ENCODE results near the gene EIF6.

The EIF6 gene

DNA sequence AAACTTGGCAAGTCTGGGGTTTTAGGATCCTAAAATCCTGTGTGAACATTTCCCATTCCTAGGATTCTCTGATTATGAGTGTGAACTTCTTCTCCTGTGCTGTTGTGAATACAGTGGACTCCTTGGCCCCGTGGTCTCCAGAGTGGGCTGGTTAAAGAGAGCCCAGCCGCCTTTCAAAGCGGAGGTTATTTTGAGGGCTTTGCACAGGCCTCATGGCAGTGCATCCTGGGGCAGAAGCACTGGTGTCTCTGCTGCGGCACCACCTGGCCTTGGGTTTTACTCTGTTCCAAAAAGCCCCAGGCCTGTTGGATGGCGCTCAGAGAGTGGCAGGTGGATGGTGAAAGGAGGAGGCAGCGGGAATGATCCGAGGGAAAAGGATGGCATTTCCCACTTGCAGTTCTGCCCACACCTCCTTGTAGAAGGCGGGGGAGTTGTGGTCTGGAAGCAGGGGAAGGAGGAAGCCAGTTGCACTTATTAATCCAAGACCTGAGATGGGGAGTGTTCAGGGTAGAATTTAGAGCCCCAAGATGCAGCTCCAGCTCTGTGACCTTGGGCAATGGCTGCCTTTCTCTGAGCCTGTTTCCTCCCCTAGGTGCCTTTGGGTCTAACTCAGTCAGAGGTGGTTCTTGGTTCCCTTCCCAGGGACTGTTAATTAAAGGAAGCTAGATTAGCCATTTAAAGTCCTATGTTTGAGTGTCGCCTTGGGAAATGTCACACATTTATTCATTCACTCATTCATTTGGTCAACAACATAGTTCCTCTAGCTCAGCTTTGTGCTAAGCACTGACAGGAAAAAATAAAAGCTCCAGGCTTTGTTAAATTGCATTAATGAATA is 35.7 kb downstream of the EIF6 start:
- H3K4me3 ChIP-seq (ENCODE audit: insufficient read length, low read depth), result no peak overlapping the region
- TF ChIP-seq YY1 (IDR thresholded peaks at IDR 0.05; ENCODE audit: insufficient read depth, insufficient read length) (no peak), ZNF274 (IDR thresholded peaks at IDR 0.05; ENCODE audit: low read depth, low read length) (no peak), SUZ12 (IDR thresholded peaks at IDR 0.05; ENCODE audit: extremely low read depth, insufficient read depth, insufficient read length) (no peak)
- no peaks in the 10 kb centered on the region for H3K4me1 ChIP-seq (ENCODE audit: insufficient read depth, insufficient read length)
- H3K9ac ChIP-seq (ENCODE audit: insufficient read length, low read depth), result no peak overlapping the region
- H3K27me3 ChIP-seq (ENCODE audit: insufficient read depth, insufficient read length), result no peaks in the 10 kb centered on the region
- no peak for DNase-seq (ENCODE audit: low read depth, low spot score)
- H3K9me3 ChIP-seq (ENCODE audit: insufficient read depth, low read length), result no peaks in the 10 kb centered on the region
- H3K36me3 ChIP-seq (ENCODE audit: insufficient read depth, insufficient read length, low read length), result no peaks in the 10 kb centered on the region

DNA sequence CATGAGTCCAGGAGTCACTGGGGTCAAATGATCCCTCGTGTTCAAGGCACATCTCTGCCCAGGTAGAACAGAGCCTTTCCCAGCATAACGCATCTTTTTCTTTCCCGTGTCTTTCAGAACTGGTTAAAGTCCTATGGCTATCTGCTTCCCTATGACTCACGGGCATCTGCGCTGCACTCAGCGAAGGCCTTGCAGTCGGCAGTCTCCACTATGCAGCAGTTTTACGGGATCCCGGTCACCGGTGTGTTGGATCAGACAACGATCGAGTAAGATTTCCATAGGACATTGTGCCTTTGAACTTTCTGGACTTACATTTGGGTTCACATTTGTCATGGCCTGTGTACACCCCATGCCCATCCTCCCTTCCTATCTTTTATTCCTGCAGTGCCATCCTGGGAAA is 37.8 kb downstream of the EIF6 start:
- Histone ChIP-seq H3K27me3 (ENCODE audit: insufficient read depth, insufficient read length) (no peaks in the 10 kb centered on the region), H3K9me3 (ENCODE audit: insufficient read depth, low read length) (no peaks in the 10 kb centered on the region), H3K4me3 (ENCODE audit: insufficient read length, low read depth) (no peak overlapping the region), H3K4me1 (ENCODE audit: insufficient read depth, insufficient read length) (no peaks in the 10 kb centered on the region), H3K9ac (ENCODE audit: insufficient read length, low read depth) (no peak overlapping the region), H3K36me3 (ENCODE audit: insufficient read depth, insufficient read length, low read length) (no peaks in the 10 kb centered on the region)
- no peak for TF ChIP-seq SUZ12 (IDR thresholded peaks at IDR 0.05; ENCODE audit: extremely low read depth, insufficient read depth, insufficient read length)
- no peak for TF ChIP-seq YY1 (IDR thresholded peaks at IDR 0.05; ENCODE audit: insufficient read depth, insufficient read length)
- no peak for TF ChIP-seq ZNF274 (IDR thresholded peaks at IDR 0.05; ENCODE audit: low read depth, low read length)
- DNase-seq (ENCODE audit: low read depth, low spot score), result no peak

DNA sequence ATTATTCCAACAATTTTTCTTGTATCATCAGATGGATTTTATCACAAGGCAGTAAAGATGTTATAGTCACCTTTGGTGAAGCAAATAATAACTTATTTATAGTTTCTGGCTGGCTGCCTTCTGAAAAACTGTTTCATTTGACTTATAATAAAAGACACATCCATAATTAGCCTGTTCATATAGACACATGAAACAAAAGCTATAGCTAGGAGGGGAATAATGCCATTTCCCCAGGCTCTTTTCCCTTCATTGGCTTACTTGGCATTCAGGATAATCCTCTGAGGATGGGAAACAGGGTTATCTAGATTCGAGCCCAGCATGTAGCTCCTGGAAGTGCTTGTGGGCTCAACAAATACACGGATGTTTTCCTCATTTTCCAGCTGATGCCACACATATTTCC is 40.6 kb downstream of the EIF6 start:
- no peaks in the 10 kb centered on the region for H3K9me3 ChIP-seq (ENCODE audit: insufficient read depth, low read length)
- no peak overlapping the region for H3K4me3 ChIP-seq (ENCODE audit: insufficient read length, low read depth)
- TF ChIP-seq YY1 (IDR thresholded peaks at IDR 0.05; ENCODE audit: insufficient read depth, insufficient read length), result no peak
- no peak for TF ChIP-seq ZNF274 (IDR thresholded peaks at IDR 0.05; ENCODE audit: low read depth, low read length)
- no peak for TF ChIP-seq SUZ12 (IDR thresholded peaks at IDR 0.05; ENCODE audit: extremely low read depth, insufficient read depth, insufficient read length)
- peaks cover 11% of the 10 kb centered on the region for H3K4me1 ChIP-seq (ENCODE audit: insufficient read depth, insufficient read length)
- no peak for DNase-seq (ENCODE audit: low read depth, low spot score)
- no peaks in the 10 kb centered on the region for H3K27me3 ChIP-seq (ENCODE audit: insufficient read depth, insufficient read length)
- no peak overlapping the region for H3K9ac ChIP-seq (ENCODE audit: insufficient read length, low read depth)
- H3K36me3 ChIP-seq (ENCODE audit: insufficient read depth, insufficient read length, low read length), result no peaks in the 10 kb centered on the region

GRCh38 chr20:35243317-35243716 is 41.3 kb downstream of the EIF6 start:
- no peak for TF ChIP-seq YY1 (IDR thresholded peaks at IDR 0.05; ENCODE audit: insufficient read depth, insufficient read length)
- no peak for TF ChIP-seq ZNF274 (IDR thresholded peaks at IDR 0.05; ENCODE audit: low read depth, low read length)
- TF ChIP-seq SUZ12 (IDR thresholded peaks at IDR 0.05; ENCODE audit: extremely low read depth, insufficient read depth, insufficient read length), result no peak
- H3K4me3 ChIP-seq (ENCODE audit: insufficient read length, low read depth), result no peak overlapping the region

GRCh38 chr20:35240811-35241293 is 43.7 kb downstream of the EIF6 start:
- TF ChIP-seq SUZ12 (IDR thresholded peaks at IDR 0.05; ENCODE audit: extremely low read depth, insufficient read depth, insufficient read length), result no peak
- no peak for TF ChIP-seq YY1 (IDR thresholded peaks at IDR 0.05; ENCODE audit: insufficient read depth, insufficient read length)
- H3K9me3 ChIP-seq (ENCODE audit: insufficient read depth, low read length), result peaks cover 7% of the 10 kb centered on the region
- H3K27me3 ChIP-seq (ENCODE audit: insufficient read depth, insufficient read length), result no peaks in the 10 kb centered on the region
- H3K36me3 ChIP-seq (ENCODE audit: insufficient read depth, insufficient read length, low read length), result no peaks in the 10 kb centered on the region
- H3K4me1 ChIP-seq (ENCODE audit: insufficient read depth, insufficient read length), result peaks cover 11% of the 10 kb centered on the region
- DNase-seq (ENCODE audit: low read depth, low spot score), result no peak
- H3K4me3 ChIP-seq (ENCODE audit: insufficient read length, low read depth), result no peak overlapping the region
- H3K9ac ChIP-seq (ENCODE audit: insufficient read length, low read depth), result no peak overlapping the region

More at GRCh38 chr20:35243317-35243716, 41.3 kb downstream of the EIF6 start:
- peaks cover 11% of the 10 kb centered on the region for H3K4me1 ChIP-seq (ENCODE audit: insufficient read depth, insufficient read length)
- no peaks in the 10 kb centered on the region for H3K27me3 ChIP-seq (ENCODE audit: insufficient read depth, insufficient read length)
- H3K9me3 ChIP-seq (ENCODE audit: insufficient read depth, low read length), result no peaks in the 10 kb centered on the region
- DNase-seq (ENCODE audit: low read depth, low spot score), result no peak
- H3K9ac ChIP-seq (ENCODE audit: insufficient read length, low read depth), result no peak overlapping the region
- no peaks in the 10 kb centered on the region for H3K36me3 ChIP-seq (ENCODE audit: insufficient read depth, insufficient read length, low read length)

GRCh38 chr20:35240083-35240810 is 44.3 kb downstream of the EIF6 start:
- H3K4me3 ChIP-seq (ENCODE audit: insufficient read length, low read depth), result no peak overlapping the region
- no peak for DNase-seq (ENCODE audit: low read depth, low spot score)
- no peaks in the 10 kb centered on the region for H3K27me3 ChIP-seq (ENCODE audit: insufficient read depth, insufficient read length)
- H3K4me1 ChIP-seq (ENCODE audit: insufficient read depth, insufficient read length), result peaks cover 11% of the 10 kb centered on the region
- no peak for TF ChIP-seq YY1 (IDR thresholded peaks at IDR 0.05; ENCODE audit: insufficient read depth, insufficient read length)
- no peak for TF ChIP-seq SUZ12 (IDR thresholded peaks at IDR 0.05; ENCODE audit: extremely low read depth, insufficient read depth, insufficient read length)
- no peak for TF ChIP-seq ZNF274 (IDR thresholded peaks at IDR 0.05; ENCODE audit: low read depth, low read length)
- H3K36me3 ChIP-seq (ENCODE audit: insufficient read depth, insufficient read length, low read length), result no peaks in the 10 kb centered on the region
- H3K9me3 ChIP-seq (ENCODE audit: insufficient read depth, low read length), result peaks cover 7% of the 10 kb centered on the region
- H3K9ac ChIP-seq (ENCODE audit: insufficient read length, low read depth), result no peak overlapping the region

- DNase-seq (ENCODE audit: low read depth, low spot score), result no peak
- no peak overlapping the region for H3K4me3 ChIP-seq (ENCODE audit: insufficient read length, low read depth)
- peaks cover 7% of the 10 kb centered on the region for H3K9me3 ChIP-seq (ENCODE audit: insufficient read depth, low read length)
- H3K4me1 ChIP-seq (ENCODE audit: insufficient read depth, insufficient read length), result peaks cover 11% of the 10 kb centered on the region
- peaks cover 4% of the 10 kb centered on the region for H3K27me3 ChIP-seq (ENCODE audit: insufficient read depth, insufficient read length)
- no peak overlapping the region for H3K9ac ChIP-seq (ENCODE audit: insufficient read length, low read depth)
- TF ChIP-seq ZNF274 (IDR thresholded peaks at IDR 0.05; ENCODE audit: low read depth, low read length) (no peak), SUZ12 (IDR thresholded peaks at IDR 0.05; ENCODE audit: extremely low read depth, insufficient read depth, insufficient read length) (no peak), YY1 (IDR thresholded peaks at IDR 0.05; ENCODE audit: insufficient read depth, insufficient read length) (no peak)
- no peaks in the 10 kb centered on the region for H3K36me3 ChIP-seq (ENCODE audit: insufficient read depth, insufficient read length, low read length)
These were observed 45.8 kb downstream of the EIF6 start for GRCh38 chr20:35238735-35239134.

All from NT2/D1 (cell line).